NCI-H226 (cell line): ENCODE results near the gene CDC73.

Experiments used
- DNase-seq: peaks from one replicate; pipeline ENCODE4 v3.0.0-alpha.2; 2015

The CDC73 gene

DNA sequence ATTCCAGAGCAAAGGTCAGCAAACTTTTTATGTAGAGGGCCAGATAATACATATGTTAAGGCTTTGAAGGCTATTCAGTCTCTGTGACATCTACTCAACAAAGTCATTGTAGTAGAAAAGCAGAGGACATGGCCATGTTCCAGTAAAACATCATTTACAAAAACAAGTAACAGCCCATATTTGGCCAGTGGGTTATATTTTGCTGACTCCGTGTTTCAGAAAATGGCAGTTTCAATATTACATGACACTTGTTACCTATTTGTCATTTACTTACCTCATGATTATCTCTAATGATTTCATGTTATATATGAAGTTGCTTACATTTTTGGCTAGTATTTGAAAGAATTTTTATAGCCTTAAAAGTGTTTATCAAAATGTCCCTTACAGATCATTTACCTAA is 182.0 kb downstream of the CDC73 start:
- DNase-seq: no peak
